Mesodermal cell (in vitro differentiated cells): ENCODE data around the gene RAPGEF1.

Experiments used
- H3K27ac ChIP-seq: 2 replicates; pipeline ENCODE4 v1.7.0; 2013; ENCODE audit warnings: mild to moderate bottlenecking, low read depth, low read length, moderate library complexity; ENCODE audit not compliant: severe bottlenecking
- H3K36me3 ChIP-seq: 2 replicates; pipeline ENCODE4 v1.7.1; 2013; ENCODE audit warnings: mild to moderate bottlenecking, low read length, moderate library complexity; ENCODE audit not compliant: control insufficient read depth, insufficient read depth
- H3K4me1 ChIP-seq: one replicate; pipeline ENCODE4 v1.7.1; 2013; ENCODE audit warnings: mild to moderate bottlenecking, low read length; ENCODE audit not compliant: insufficient read depth, control insufficient read depth, poor library complexity, severe bottlenecking
- H3K4me3 ChIP-seq: 2 replicates; pipeline ENCODE4 v1.7.0; 2013; ENCODE audit warnings: low read length, control low read depth, mild to moderate bottlenecking; ENCODE audit not compliant: insufficient read depth, poor library complexity, severe bottlenecking; ENCODE audit errors: extremely low read depth
- H3K9me3 ChIP-seq: 2 replicates; pipeline ENCODE4 v1.7.1; 2013; ENCODE audit warnings: mild to moderate bottlenecking, low read length, moderate library complexity; ENCODE audit not compliant: control insufficient read depth
- WGBS, 2 experiments: methylation state at CpG; one replicate each; pipeline ENCODE4 v1.1.5; 2013; ENCODE audit warnings: missing lambda C conversion rate in 2 of 2; ENCODE audit not compliant: insufficient coverage in 2 of 2; 5-methylcytosine and 5-hydroxymethylcytosine counted together

Gene RAPGEF1

DNA sequence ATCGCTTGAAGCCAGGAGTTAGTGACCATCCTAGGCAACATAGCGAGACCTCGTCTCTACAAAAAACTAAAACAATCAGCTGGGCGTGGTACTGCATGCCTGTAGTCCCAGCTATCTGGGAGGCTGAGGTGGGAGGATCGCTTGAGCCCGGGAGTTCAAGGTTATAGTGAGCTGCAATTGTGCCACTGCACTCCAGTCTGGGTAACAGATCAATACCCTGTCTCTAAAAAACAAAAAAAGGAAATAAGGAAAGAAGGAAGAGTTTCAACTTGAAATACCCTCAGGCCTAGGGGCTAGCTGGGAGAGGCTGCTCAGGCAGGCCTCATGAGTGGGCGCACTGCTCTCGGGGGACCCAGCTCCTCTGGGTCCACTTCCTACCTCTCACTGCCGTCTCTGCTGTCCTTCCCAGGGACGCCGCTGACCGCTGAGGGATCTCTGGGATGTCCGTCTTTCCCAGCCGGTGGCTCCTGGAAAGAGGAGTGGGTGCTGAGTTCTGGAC is 138.1 kb downstream of the RAPGEF1 start:
- peaks cover 75% of the 10 kb centered on the region for H3K36me3 ChIP-seq
- H3K9me3 ChIP-seq, result no peaks in the 10 kb centered on the region
- 98 to 100% methylated on average over 9 of the region's 14 CpGs for WGBS, 2 experiments
- H3K4me3 ChIP-seq, result no peak overlapping the region
- no peak overlapping the region for H3K27ac ChIP-seq
- H3K4me1 ChIP-seq, result no peaks in the 10 kb centered on the region

GRCh38 chr9:131598121-131598520 is 141.8 kb downstream of the RAPGEF1 start:
- no peak overlapping the region for H3K4me3 ChIP-seq
- WGBS, 2 experiments, result 92 to 95% methylated on average over 14 to 17 of the region's 17 CpGs
- H3K4me1 ChIP-seq, result no peaks in the 10 kb centered on the region
- no peaks in the 10 kb centered on the region for H3K9me3 ChIP-seq
- H3K36me3 ChIP-seq, result peaks cover 89% of the 10 kb centered on the region
- no peak overlapping the region for H3K27ac ChIP-seq

GRCh38 chr9:131597246-131597645 is 142.6 kb downstream of the RAPGEF1 start:
- no peak overlapping the region for H3K27ac ChIP-seq
- H3K9me3 ChIP-seq, result no peaks in the 10 kb centered on the region
- H3K36me3 ChIP-seq, result peaks cover 81% of the 10 kb centered on the region
- H3K4me1 ChIP-seq, result peaks cover 4% of the 10 kb centered on the region
- H3K4me3 ChIP-seq, result no peak overlapping the region
- 89 to 91% methylated on average over 7 of the region's 7 CpGs for WGBS, 2 experiments

DNA sequence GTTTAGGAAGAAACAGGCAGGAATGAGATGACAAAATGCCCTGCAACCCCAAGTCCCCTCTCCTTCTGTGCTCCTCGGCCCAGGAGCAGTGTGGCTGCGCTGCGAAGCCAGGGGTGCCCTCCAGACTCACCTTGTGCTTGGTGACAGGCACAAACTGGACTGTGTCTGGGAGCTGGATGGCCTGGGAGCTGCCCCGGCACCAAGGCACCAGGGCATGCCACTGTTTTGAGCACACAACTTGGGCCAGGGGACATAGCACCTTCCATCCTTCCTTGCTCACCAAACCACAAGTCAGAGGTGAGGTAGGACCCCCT is 143.5 kb downstream of the RAPGEF1 start:
- peaks cover 79% of the 10 kb centered on the region for H3K36me3 ChIP-seq
- no peak overlapping the region for H3K27ac ChIP-seq
- H3K9me3 ChIP-seq, result no peaks in the 10 kb centered on the region
- WGBS, 2 experiments, result 95 to 100% methylated on average over 4 of the region's 4 CpGs
- H3K4me1 ChIP-seq, result peaks cover 11% of the 10 kb centered on the region
- H3K4me3 ChIP-seq, result no peak overlapping the region

GRCh38 chr9:131595696-131596429 is 144.0 kb downstream of the RAPGEF1 start:
- no peaks in the 10 kb centered on the region for H3K9me3 ChIP-seq
- H3K4me3 ChIP-seq, result no peak overlapping the region
- H3K36me3 ChIP-seq, result peaks cover 79% of the 10 kb centered on the region
- WGBS, 2 experiments, result 93 to 96% methylated on average over 15 to 18 of the region's 20 CpGs
- peaks cover 11% of the 10 kb centered on the region for H3K4me1 ChIP-seq
- no peak overlapping the region for H3K27ac ChIP-seq

GRCh38 chr9:131594906-131595665 is 144.8 kb downstream of the RAPGEF1 start:
- Histone ChIP-seq H3K4me1 (peaks cover 11% of the 10 kb centered on the region), H3K27ac (no peak overlapping the region), H3K36me3 (peaks cover 80% of the 10 kb centered on the region), H3K9me3 (no peaks in the 10 kb centered on the region), H3K4me3 (no peak overlapping the region)
- 85 to 97% methylated on average over 7 to 9 of the region's 20 CpGs for WGBS, 2 experiments

DNA sequence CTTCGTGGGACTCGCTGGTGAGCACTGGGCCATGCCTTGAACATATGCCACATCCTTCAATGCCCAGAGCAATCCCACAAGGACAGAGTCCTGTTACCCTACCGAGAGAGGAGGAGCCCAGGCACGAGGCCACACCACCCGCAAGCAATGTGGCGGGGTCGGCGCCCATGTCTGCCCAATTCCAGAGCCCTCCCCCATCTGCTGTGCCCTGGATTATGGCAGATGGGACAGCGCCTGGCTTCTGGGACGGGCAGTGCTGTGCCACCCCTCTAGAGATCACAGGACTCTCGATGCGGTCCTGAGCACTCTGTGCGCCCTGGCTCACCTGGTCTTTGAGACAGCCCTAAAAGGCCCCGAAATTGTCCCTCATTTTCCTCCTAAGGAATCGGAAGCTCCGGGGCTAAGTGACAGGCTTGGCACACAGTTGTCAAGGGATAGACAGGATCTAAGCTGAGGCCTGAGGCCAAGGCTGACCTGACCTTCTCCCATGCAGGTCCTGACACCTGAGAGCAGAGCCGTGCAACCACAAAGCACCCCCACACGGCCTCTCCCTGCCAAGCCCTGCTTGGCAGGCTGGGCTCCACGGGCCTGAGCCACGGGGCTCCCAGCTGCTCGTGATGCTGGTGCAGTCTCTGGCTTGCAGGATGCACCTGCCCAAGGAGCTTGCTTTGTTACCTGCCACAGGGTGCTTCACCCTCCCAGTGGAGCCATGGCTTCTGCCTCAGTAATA is 145.8 kb downstream of the RAPGEF1 start:
- H3K4me1 ChIP-seq, result peaks cover 11% of the 10 kb centered on the region
- WGBS, 2 experiments, result 93 to 95% methylated on average over 18 to 19 of the region's 21 CpGs
- no peak overlapping the region for H3K27ac ChIP-seq
- no peaks in the 10 kb centered on the region for H3K9me3 ChIP-seq
- H3K4me3 ChIP-seq, result no peak overlapping the region
- peaks cover 79% of the 10 kb centered on the region for H3K36me3 ChIP-seq

GRCh38 chr9:131593091-131593820 is 146.6 kb downstream of the RAPGEF1 start:
- Histone ChIP-seq H3K27ac (no peak overlapping the region), H3K9me3 (no peaks in the 10 kb centered on the region), H3K36me3 (peaks cover 80% of the 10 kb centered on the region), H3K4me1 (peaks cover 11% of the 10 kb centered on the region), H3K4me3 (no peak overlapping the region)
- WGBS, 2 experiments, result 96% methylated on average over 9 to 10 of the region's 15 CpGs

DNA sequence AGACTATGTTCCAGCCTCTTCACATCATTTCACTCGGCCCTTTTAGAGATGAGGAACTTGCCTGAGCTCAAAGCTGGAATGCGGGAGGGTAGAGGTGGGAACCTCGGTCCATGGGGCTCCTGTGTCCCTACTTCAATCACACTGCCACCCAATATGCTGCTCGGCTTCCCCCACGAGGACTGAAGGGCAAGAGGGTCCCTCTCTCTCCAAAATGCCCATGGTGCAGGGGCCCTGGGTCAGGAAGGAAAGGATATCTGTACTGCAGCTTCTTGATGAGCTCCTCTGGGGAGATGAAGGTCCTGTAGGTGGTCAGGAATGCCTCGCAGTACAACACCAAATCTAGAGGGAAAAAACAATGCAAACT is 148.0 kb downstream of the RAPGEF1 start:
- 100% methylated on average over 1 of the region's 6 CpGs; no CpG with 5 or more reads in 1 of the 2 experiments for WGBS, 2 experiments
- H3K4me3 ChIP-seq, result no peak overlapping the region
- H3K27ac ChIP-seq, result no peak overlapping the region
- H3K36me3 ChIP-seq, result peaks cover 77% of the 10 kb centered on the region
- H3K4me1 ChIP-seq, result peaks cover 11% of the 10 kb centered on the region
- no peaks in the 10 kb centered on the region for H3K9me3 ChIP-seq
